A549 (cell line): ENCODE data around the gene ALDH1A1. TPM values are rescaled to one million over a fixed set of nuclear protein-coding genes. Genes with fewer than 3 reads are reported as not detected.

Experiments used
- polyA plus RNA-seq, 4 experiments: library from polyadenylated mRNA; depleted of rRNA in 3 of 4; stranded (reverse); fragments of >200 nt; fragmentation: RNase III in 1 of 4; extraction: RNeasy Plus Mini Kit Qiagen cat#74134 plus additional on column Dnase treatment in 1 of 4; gene quantifications; 2 replicates in 3 of 4; 3 replicates in 1 of 4; pipeline ENCODE4 v1.2.3, GENCODE V29; 2011 to 2017

ALDH1A1 gene
- polyA plus RNA-seq, 2 of the 4 experiments (the other 2 are of a cell fraction), result 8,617 to 9,987 TPM

Other genes starting within 250 kb of the ALDH1A1 start
- gene ANXA1, start 198.8 kb upstream of the ALDH1A1 start, polyA plus RNA-seq (2011; rRNA removed), result 1,630 and 1,990 TPM in 2 replicates
- gene ANXA1, start 198.8 kb upstream of the ALDH1A1 start, polyA plus RNA-seq (2017; fragmentation: RNase III; extraction: RNeasy Plus Mini Kit Qiagen cat#74134 plus additional on column Dnase treatment), result 1,437 to 1,601 TPM (median 1,494 TPM) in 3 replicates